Measurements from ENCODE around the gene IZUMO2. TPM values are rescaled to one million over a fixed set of nuclear protein-coding genes. Genes with fewer than 3 reads are reported as not detected.
"Not testable (repeated sequence)": the region's sequence is repeated elsewhere in the genome, so short reads cannot be mapped to it uniquely, and the experiment has no call there.

Gene IZUMO2
- polyA plus RNA-seq, 3 donors = not detected

DNA sequence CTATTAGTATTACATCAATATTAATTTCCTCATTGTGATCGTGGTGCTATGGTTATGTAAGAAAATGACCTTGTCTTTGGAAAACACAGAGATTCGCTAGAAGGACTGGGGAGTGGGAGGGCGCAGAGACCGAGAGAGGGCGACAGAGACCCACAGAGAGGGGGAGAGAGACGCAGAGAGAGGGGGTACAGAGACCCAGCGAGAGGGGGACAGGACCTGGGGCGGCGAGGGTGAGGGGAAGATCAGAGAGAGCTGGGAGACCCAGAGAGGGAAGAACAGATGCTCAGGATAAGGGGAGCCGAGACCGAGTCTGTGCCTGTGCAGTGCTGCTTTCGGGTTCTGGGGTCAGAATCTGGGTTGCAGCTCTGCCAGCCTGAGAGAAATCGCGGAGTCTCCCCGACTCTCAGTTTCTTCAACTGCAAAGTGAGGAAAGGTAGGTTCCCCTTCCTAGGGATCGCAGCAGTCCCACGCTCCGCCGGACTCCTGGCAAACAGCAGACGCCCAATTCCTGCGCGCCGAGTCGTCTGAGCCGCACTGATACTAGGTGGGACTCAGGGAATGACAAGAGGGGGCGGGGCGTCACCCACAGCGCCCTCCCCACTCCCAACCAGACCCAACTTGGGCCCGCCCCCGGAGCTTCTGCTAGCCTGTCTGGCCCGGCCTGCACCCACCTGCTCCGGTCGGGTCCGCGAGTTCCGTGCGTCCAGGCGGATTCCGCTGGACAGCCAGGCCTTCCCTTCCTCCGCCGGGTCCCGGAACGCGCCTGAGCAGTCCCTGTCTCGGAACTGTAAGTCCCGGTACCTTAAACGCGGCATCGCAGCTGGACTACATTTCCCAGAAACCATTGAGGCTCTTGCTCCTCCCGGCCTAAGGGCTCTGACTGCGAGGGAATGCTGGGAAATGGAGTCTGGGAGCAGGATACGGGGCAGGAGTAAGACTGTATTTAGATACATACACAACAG lies 15.3 kb downstream of the IZUMO2 start:
- WGBS, 3 donors = 0 to 1% (median 1%) methylated on average over 52 of the region's 52 CpGs
- no peak overlapping the region for H3K27ac ChIP-seq (ENCODE audit: low read depth, low read length)

DNA sequence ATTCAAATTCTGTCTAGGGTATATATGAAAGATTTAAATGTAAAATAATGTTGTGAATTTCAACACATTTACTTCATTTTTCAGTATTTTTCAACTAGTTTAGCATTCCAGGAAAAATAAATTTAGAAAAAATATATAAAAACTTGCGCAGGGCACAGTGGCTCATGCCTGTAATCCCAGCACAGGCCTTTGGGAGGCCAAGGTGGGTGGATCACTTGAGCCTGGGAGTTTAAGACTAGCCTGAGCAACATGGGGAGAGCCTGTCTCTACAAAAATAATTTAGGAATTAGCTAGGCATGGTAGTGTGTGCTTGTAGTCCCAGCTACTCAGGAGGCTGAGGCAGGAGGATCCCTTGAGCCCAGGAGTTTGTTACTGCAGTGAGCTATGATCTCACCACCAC lies 21.2 kb downstream of the IZUMO2 start:
- not testable (repeated sequence) for H3K27ac ChIP-seq (ENCODE audit: low read depth, low read length)
- WGBS, 3 donors = 94 to 100% (median 95%) methylated on average over 1 of the region's 1 CpG

DNA sequence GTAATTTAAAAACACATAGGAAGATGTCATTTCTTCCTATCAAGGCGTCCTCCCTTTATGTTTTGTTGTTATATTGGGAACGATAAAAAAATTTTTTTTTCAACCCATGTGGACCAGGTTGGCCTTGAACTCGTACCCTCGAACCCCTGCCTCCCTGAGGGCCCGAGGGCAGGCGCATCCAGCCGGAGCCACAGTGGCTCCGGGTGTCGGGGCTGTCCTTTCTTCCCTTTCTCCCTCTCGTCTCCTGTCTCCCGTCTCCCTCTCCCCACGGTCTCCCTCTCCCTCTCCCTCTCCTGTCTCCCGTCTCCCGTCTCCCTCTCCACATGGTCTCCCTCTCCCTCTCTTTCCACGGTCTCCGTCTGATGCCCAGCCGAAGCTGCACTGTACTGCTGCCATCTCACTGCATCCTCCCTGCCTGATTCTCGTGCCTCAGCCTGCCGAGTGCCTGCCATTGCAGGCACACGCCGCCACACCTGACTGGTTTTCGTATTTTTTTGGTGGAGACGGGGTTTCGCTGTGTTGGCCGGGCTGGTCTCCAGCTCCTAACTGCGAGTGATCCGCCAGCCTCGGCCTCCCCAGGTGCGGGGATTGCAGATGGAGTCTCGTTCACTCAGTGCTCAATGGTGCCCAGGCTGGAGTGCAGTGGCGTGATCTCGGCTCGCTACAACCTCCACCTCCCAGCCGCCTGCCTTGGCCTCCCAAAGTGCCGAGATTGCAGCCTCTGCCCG lies 22.8 kb downstream of the IZUMO2 start:
- H3K27ac ChIP-seq (ENCODE audit: low read depth, low read length) = not testable (repeated sequence)
- 90 to 95% (median 93%) methylated on average over 30 to 33 of the region's 36 CpGs for WGBS, 3 donors

DNA sequence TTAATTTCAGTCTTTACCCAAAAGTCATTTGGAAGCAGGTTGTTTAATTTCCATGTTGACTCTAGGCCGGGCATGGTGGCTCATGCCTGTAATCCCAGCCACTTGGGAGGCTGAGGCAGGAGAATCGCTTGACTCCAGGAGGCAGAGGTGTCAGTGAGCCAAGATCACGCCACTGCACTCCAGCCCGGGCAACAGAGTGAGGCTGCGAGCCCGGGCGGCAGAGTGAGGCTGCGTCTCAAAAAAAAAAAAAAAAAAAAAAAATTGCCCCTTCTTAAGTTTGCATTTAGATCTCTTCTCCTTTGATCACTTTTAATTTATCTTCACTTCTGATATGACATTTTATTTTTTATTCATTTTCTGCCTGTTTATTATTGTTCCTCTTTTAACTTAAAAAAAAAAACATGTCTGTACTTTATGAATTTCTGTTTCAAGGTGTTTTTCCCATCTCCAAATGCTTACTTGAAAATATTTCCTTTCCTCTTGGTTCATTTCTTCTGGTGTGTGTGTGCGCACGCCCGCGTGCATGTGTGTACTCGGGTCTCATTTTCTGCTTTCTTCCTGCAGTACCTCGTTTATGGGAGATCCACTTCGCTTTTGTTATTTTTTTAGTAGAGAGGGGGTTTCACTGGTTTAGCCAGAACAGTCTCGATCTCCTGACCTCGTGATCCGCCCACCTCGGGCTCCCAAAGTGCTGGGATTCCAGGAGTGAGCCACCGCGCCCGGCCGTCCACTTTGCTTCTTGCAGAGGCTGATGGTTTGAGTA lies 26.3 kb downstream of the IZUMO2 start:
- WGBS, 3 donors = 45 to 52% (median 50%) methylated on average over 19 of the region's 23 CpGs

DNA sequence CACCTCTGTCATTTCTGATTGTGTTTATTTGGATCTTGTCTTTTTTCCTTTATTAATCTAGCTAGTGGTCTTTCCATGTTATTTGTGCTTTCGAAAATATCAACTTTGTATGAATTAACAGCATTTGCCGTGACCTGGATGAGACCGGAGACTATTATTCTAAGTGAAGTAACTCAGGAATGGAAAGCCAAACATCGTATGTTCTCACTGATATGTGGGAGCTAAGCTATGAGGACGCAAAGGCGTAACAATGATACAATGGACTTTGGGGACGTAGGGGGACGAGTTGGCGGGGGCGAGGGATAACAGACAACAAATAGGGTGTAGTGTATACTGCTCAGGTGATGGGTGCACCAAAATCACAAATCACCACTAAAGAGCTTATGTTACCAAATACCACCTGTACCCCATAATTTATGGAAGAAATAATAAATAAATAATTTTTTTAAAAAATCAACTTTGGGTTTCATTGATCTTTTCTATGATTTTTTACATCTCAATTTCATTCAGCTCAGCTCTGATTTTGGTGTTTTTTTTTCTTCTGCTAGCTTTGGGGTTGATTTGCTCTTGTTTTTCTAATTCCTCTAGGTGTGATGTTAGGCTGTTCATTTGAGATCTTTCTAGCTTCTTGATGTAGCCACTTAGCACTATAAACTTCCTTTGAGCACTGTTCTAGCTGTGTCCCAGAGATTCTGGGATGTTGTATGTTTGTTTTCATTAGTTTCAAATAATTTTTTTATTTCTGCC lies 27.1 kb downstream of the IZUMO2 start:
- 82 to 90% (median 89%) methylated on average over 10 of the region's 10 CpGs for WGBS, 3 donors
- not testable (repeated sequence) for H3K27ac ChIP-seq (ENCODE audit: low read depth, low read length)

More for the DNA sequence above, 26.3 kb downstream of the IZUMO2 start:
- not testable (repeated sequence) for H3K27ac ChIP-seq (ENCODE audit: low read depth, low read length)

DNA sequence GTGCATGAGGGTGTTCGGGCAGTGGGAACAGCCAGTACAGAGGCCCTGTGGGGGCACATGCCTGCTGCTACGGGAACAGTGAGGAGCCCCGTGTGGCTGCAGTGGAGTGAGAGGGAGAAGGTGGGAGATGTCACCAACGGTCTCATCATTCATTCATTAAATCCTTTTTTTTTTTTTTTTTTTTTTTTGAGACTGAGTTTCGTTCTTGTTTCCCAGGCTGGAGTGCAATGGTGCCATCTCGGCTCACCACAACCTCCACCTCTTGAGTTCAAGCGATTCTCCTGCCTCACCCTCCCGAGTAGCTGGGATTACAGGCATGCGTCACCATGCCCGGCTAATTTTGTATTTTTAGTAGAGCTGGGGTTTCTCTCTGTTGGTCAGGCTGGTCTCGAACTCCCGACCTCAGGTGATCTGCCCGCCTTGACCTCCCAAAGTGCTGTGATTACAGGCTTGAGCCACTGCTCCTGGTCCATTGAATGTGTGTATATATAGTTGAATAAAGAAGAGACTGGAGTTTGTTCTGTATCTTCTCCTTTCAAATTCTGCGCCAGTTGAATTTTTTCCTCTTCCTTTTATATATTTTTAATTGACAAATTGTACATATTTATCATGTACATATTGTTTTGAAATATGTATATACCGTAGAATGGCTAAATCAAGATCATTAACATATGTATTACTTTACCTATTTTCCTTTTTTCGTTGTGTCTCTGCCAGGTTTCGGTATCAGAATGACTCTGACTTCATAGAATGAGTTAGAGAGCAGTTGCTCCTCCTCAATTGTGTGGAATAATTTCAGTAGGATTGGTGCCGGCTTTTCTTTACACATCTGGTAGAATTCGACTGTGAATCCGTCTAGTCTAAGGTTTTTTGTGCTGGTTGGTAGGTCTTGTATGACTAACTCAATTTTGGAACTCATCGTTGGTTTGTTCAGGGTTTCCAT lies 28.0 kb downstream of the IZUMO2 start:
- 71 to 84% (median 81%) methylated on average over 15 of the region's 21 CpGs for WGBS, 3 donors

DNA sequence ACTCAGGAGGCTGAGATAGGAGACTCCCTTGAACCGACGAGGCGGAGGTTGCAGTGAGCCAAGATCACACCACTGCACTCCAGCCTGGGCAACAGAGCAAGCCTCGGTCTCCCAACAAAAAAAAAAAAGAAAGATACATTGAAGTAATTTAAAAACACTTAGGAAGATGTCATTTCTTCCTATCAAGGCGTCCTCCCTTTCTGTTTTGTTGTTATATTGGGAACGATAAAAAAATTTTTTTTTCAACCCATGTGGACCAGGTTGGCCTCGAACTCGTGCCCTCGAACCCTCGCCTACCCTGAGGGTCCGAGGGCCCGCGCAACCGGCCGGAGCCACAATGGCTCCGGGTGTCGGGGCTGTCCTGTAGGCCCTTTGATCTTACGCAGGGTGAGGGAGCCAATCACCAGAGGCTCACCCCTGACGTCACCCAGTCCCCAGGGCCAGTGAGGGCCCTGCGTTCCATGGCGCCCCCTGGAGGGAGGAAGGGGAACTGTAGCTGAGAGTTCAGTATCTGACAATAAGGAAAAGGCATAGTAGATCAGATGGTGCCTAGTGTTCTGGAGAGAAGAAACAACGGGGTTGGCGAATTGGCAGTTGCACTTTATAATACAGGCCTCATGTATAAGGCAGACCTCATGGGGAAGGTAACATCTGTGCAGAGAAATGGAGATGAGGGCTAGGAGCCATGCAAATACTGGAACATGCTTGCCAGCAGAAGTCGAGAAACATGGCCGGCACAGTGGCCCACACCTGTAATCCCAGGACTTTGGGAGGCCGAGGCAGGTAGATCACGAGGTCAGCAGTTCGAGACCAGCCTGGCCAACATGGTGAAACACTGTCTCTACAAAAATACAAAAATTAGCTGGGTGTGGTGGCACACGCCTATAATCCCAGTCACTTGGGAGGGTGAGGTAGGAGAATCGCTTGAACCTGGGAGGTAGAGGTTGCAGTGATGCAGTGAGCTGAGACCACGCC lies 29.3 kb downstream of the IZUMO2 start:
- 60 to 68% (median 62%) methylated on average over 20 to 21 of the region's 31 CpGs for WGBS, 3 donors
- not testable (repeated sequence) for H3K27ac ChIP-seq (ENCODE audit: low read depth, low read length)

More for the DNA sequence above, 28.0 kb downstream of the IZUMO2 start:
- not testable (repeated sequence) for H3K27ac ChIP-seq (ENCODE audit: low read depth, low read length)

DNA sequence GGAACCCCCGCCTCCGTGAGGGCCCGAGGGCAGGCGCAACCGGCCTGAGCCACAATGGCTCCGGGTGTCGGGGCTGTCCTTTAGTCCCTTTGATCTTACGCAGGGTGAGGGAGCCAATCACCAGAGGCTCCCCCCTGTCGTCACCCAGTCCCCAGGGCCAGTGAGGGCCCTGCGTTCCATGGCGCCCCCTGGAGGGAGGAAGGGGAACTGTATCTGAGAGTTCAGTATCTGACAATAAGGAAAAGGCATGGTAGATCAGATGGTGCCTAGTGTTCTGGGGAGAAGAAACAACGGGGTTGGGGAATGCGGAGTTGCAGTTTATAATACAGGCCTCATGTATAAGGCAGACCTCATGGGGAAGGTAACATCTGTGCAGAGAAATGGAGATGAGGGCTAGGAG lies 59.1 kb downstream of the IZUMO2 start:
- no CpG with 5 or more reads among the region's 13 CpGs for WGBS, 3 donors
- not testable (repeated sequence) for H3K27ac ChIP-seq (ENCODE audit: low read depth, low read length)

DNA sequence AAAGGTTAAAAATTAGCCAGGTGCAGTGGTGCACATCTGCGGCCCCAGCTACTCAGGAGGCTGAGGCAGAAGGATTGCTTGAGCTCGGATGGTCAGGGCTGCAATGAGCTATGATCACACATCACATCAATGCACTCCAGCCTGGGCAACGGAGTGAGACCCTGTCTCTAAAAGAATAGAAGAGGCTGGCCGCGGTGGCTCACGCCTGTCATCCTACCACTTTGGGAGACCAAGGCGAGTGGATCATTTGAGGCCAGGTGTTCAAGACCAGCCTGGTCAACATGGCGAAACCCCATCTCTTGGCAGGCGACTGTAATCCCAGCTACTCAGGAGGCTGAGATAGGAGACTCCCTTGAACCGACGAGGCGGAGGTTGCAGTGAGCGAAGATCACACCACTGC lies 59.7 kb downstream of the IZUMO2 start:
- WGBS, 3 donors = 71 to 100% (median 77%) methylated on average over 2 to 5 of the region's 13 CpGs
- not testable (repeated sequence) for H3K27ac ChIP-seq (ENCODE audit: low read depth, low read length)

Other genes with a start within 250 kb of the IZUMO2 start
- gene ATF5, start 234.1 kb downstream of the IZUMO2 start, polyA plus RNA-seq = 10 to 100 TPM; 37.0 to 77.0 (median 41.7) TPM
- 10 to 100 TPM; 15.0 to 22.3 (median 16.4) TPM for gene NUP62, start 233.8 kb downstream of the IZUMO2 start, polyA plus RNA-seq
- gene SIGLEC11, start 202.1 kb downstream of the IZUMO2 start, polyA plus RNA-seq = 1 to 10 TPM in 2 of 3 donors, under 1 TPM in 1; 0.35 to 3.2 (median 1.9) TPM
- gene VRK3, start 137.9 kb downstream of the IZUMO2 start, polyA plus RNA-seq = 10 to 100 TPM; 20.0 to 25.9 (median 25.6) TPM
- 1 to 10 TPM; 2.1 to 2.5 (median 2.4) TPM for gene ZNF473, start 137.3 kb downstream of the IZUMO2 start, polyA plus RNA-seq
- gene MYH14, start 40.3 kb upstream of the IZUMO2 start, polyA plus RNA-seq = 10 to 100 TPM; 20.6 to 42.6 (median 21.9) TPM
- gene KCNC3, start 166.1 kb upstream of the IZUMO2 start, polyA plus RNA-seq = 1 to 10 TPM in 1 of 3 donors, under 1 TPM in 2; 0.51 to 1.4 (median 0.67) TPM
- 1 to 10 TPM in 2 of 3 donors, under 1 TPM in 1; 0.28 to 2.1 (median 1.4) TPM for gene NAPSA, start 202.4 kb upstream of the IZUMO2 start, polyA plus RNA-seq
- gene NR1H2, start 213.2 kb upstream of the IZUMO2 start, polyA plus RNA-seq = 10 to 100 TPM; 37.0 to 87.1 (median 79.2) TPM
- gene POLD1, start 221.1 kb upstream of the IZUMO2 start, polyA plus RNA-seq = 10 to 100 TPM; 12.1 to 23.8 (median 13.5) TPM

Data from adipose tissue (tissue), 3 donors.